Lower leg skin (tissue), 3 donors: ENCODE data around the gene LIMK1.

Source experiments
- CTCF ChIP-seq, 3 donors: fragments of 450-650 bp; IDR thresholded peaks; one replicate each; pipeline ENCODE4 v1.5.1; 2016; ENCODE audit warnings: antibody characterized with exemption in 3 of 3, mild to moderate bottlenecking in 3 of 3, moderate library complexity in 2 of 3
- POLR2A ChIP-seq, 2 donors: fragments of 450-650 bp; IDR thresholded peaks; one replicate each; pipeline ENCODE4 v1.6.1; 2016 to 2017; ENCODE audit warnings: antibody characterized with exemption in 2 of 2, mild to moderate bottlenecking in 1 of 2, moderate library complexity in 1 of 2

GRCh38 chr7:74042746-74043522 is 40.7 kb upstream of the LIMK1 start:
- TF ChIP-seq CTCF (IDR thresholded peaks at IDR 0.05) (no peak), POLR2A (IDR thresholded peaks at IDR 0.05) (no peak)
